Endothelial cell of umbilical vein (primary cell): ENCODE data around the gene ERGIC1. TPM values are rescaled to one million over a fixed set of nuclear protein-coding genes. Genes with fewer than 3 reads are reported as not detected.
A peak's percentile ranks its signal among the peaks of the same experiment; 100 is the strongest.

Source experiments
- BruUV-seq: library from RNA; stranded (reverse); fragments of 400-500 nt; replicated peaks from 2 replicates; lab custom pipeline; 2021; lab: Mats Ljungman, UMichigan
- CTCF ChIA-PET: fragments of 300-600, 350-600 bp; sonication (Branson Sonifier 250); formaldehyde crosslinking; loops from one replicate; lab custom pipeline; 2021; ENCODE audit warnings: antibody characterized with exemption, inconsistent platforms; lab: Charles Lee
- POLR2A ChIA-PET: fragments of 300-600, 350-600 bp; sonication (Branson Sonifier 250); formaldehyde crosslinking; loops from one replicate; lab custom pipeline; 2021; ENCODE audit warnings: antibody characterized with exemption, inconsistent platforms; lab: Charles Lee
- DNase-seq: peaks from one replicate; pipeline ENCODE4 v3.0.0-alpha.2; 2011; ENCODE audit warnings: low read depth, low spot score
- FAIRE-seq: peaks from 2 replicates; lab custom pipeline; 2011; peaks lifted over from hg19 to GRCh38; lab: Jason Lieb, UNC
- H2AFZ ChIP-seq: 2 replicates; pipeline ENCODE4 v1.6.0; 2012; ENCODE audit warnings: low read depth, low read length, control low read depth, inconsistent platforms
- H3K27ac ChIP-seq: 2 replicates; pipeline ENCODE4 v1.5.1; 2011; ENCODE audit warnings: low read depth, mild to moderate bottlenecking, control low read depth, low read length, moderate library complexity; ENCODE audit not compliant: insufficient read depth
- H3K27me3 ChIP-seq, 2 experiments: 2 replicates each; pipeline versions ENCODE4 v1.6.0 to v1.6.1; 2011; ENCODE audit warnings: low read length in 2 of 2, mixed read lengths in 1 of 2; ENCODE audit not compliant: control insufficient read depth in 2 of 2, insufficient read depth in 2 of 2
- H3K36me3 ChIP-seq, 2 experiments: 2 replicates in 1 of 2; 3 replicates in 1 of 2; pipeline ENCODE4 v1.5.1; 2011; ENCODE audit warnings: low read length in 2 of 2, mild to moderate bottlenecking in 1 of 2, moderate library complexity in 1 of 2; ENCODE audit not compliant: control insufficient read depth in 2 of 2, insufficient read depth in 2 of 2; ENCODE audit errors: extremely low read depth in 1 of 2
- H3K4me1 ChIP-seq: 3 replicates; pipeline ENCODE4 v1.5.1; 2011; ENCODE audit warnings: mild to moderate bottlenecking, low read length; ENCODE audit not compliant: control insufficient read depth, insufficient read depth; ENCODE audit errors: extremely low read depth
- H3K4me2 ChIP-seq: 2 replicates; pipeline ENCODE4 v1.6.1; 2011; ENCODE audit warnings: low read length, control low read depth, mixed read lengths; ENCODE audit not compliant: insufficient read depth
- H3K4me3 ChIP-seq, 3 experiments: fragments of 200-600 bp in 1 of 3; sonication (generic), shearing (Covaris generic) in 1 of 3; replicated peaks in 1 of 3; 2 replicates each; pipeline ENCODE4 v1.5.1; 2011 to 2016; ENCODE audit warnings: control low read depth in 3 of 3, low read length in 3 of 3, mild to moderate bottlenecking in 2 of 3, inconsistent platforms in 1 of 3, low read depth in 1 of 3, moderate library complexity in 1 of 3; ENCODE audit not compliant: insufficient read depth in 1 of 3
- H3K79me2 ChIP-seq: 2 replicates; pipeline ENCODE4 v1.6.0; 2012; ENCODE audit warnings: low read length, inconsistent platforms; ENCODE audit not compliant: control insufficient read depth, insufficient read depth
- H3K9ac ChIP-seq: replicated peaks from 2 replicates; pipeline ENCODE3; 2011; ENCODE audit warnings: low read length, control low read depth; ENCODE audit not compliant: insufficient read depth; ENCODE audit errors: extremely low read depth
- H3K9me1 ChIP-seq: replicated peaks from 3 replicates; pipeline ENCODE4 v1.6.0; 2011; ENCODE audit warnings: mild to moderate bottlenecking, low read length; ENCODE audit not compliant: control insufficient read depth, insufficient read depth; ENCODE audit errors: extremely low read depth
- H3K9me3 ChIP-seq: replicated peaks from 2 replicates; pipeline ENCODE4 v1.5.1; 2012; ENCODE audit warnings: low read length, inconsistent platforms; ENCODE audit not compliant: control insufficient read depth, insufficient read depth
- H4K20me1 ChIP-seq: replicated peaks from 2 replicates; pipeline ENCODE3; 2011; ENCODE audit warnings: mild to moderate bottlenecking, low read length; ENCODE audit not compliant: control insufficient read depth, insufficient read depth; ENCODE audit errors: extremely low read depth
- FOS ChIP-seq: IDR thresholded peaks from 2 replicates; pipeline ENCODE4 v1.6.1; 2011; ENCODE audit warnings: mild to moderate bottlenecking, low read length, moderate library complexity, borderline replicate concordance; ENCODE audit not compliant: insufficient read depth
- GATA2 ChIP-seq: IDR thresholded peaks from 2 replicates; pipeline ENCODE4 v1.7.0; 2011; ENCODE audit warnings: low read depth, mild to moderate bottlenecking, moderate library complexity, mixed read lengths, low read length; ENCODE audit not compliant: insufficient read length, insufficient read depth
- JUN ChIP-seq: IDR thresholded peaks from 2 replicates; pipeline ENCODE4 v1.6.1; 2011; ENCODE audit warnings: borderline replicate concordance, low read depth; ENCODE audit not compliant: insufficient read length, insufficient read depth
- POLR2A ChIP-seq: IDR thresholded peaks from 2 replicates; pipeline ENCODE4 v1.6.1; 2012; ENCODE audit warnings: low read depth, mild to moderate bottlenecking, control low read depth, low read length
- POLR2AphosphoS5 ChIP-seq: IDR thresholded peaks from 2 replicates; pipeline ENCODE4 v1.6.1; 2012; ENCODE audit warnings: low read depth, mild to moderate bottlenecking, control low read depth, low read length, moderate library complexity; ENCODE audit not compliant: insufficient read depth
- dilution Hi-C: fragments of 300-500 bp; cut with MboI; formaldehyde crosslinking; loops from one replicate; pipeline ENCODE4 v1.15.0; 2019; ENCODE audit warnings: low sequenced_read_pairs; ENCODE audit not compliant: extremely low pct_ligation_motif_present
- intact Hi-C: fragments of 100-400 bp; cut with micrococcal nuclease; formaldehyde crosslinking; loops from one replicate; pipeline ENCODE4 v1.10.0; 2022
- polyA plus RNA-seq, 4 experiments: library from polyadenylated mRNA; depleted of rRNA in 3 of 4; stranded (reverse) in 3 of 4; unstranded in 1 of 4; fragments of >200 nt; gene quantifications; 2 replicates each; pipeline versions ENCODE4 v1.2.1 to v1.2.3, GENCODE V29; 2011 to 2012; ENCODE audit warnings: missing spikeins in 1 of 4
- total RNA-seq: library from RNA; stranded (reverse); gene quantifications from 2 replicates; pipeline ENCODE4 v1.2.3, GENCODE V29; 2021
- TF ChIP-seq, protein P1 (sequence below), 2 donors: IDR thresholded peaks; 1 replicate in 1 of 2; 2 replicates in 1 of 2; pipeline ENCODE4 v1.5.1; 2011; ENCODE audit warnings: low read length in 2 of 2, mild to moderate bottlenecking in 2 of 2, moderate library complexity in 2 of 2, control low read depth in 1 of 2, inconsistent platforms in 1 of 2, low read depth in 1 of 2; ENCODE audit not compliant: insufficient read depth in 1 of 2; ENCODE audit errors: extremely low read depth in 1 of 2
- TF ChIP-seq, protein P2 (sequence below): IDR thresholded peaks from 2 replicates; pipeline ENCODE4 v1.6.1; 2011; ENCODE audit not compliant: insufficient read depth, insufficient read length

ERGIC1 gene
- total and polyA plus RNA-seq, 2 donors (not counting 3 experiments of a cell fraction or from before 2014, with no cell fraction given), result 105 to 109 TPM

DNA sequence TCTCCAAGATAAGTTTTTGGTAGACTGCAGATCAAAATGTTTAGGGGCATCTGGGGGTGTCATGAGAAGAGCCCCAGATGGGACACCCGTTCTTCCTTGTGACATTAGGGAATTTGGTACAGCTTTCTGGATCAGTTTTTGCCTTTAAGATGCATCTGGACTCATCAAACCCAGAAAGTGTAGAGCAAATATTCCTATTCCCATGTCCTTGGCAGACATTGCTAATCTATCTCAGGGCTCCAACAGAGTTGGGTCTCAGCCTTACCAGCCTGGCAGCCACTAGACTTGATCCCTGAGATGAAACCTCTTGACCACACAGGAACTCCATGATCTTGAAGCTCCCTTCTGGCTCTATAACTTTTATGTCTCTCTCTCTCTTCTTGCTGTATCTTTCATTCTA lies 35.6 kb downstream of the ERGIC1 start:
- Histone ChIP-seq H3K9me3 (no peaks in the 10 kb centered on the region), H2AFZ (no peak overlapping the region), H3K27ac (peak overlapping the region; percentile 94), H3K4me3 (no peak overlapping the region), H3K9ac (peak overlapping the region; percentile 76), H3K27me3 (no peaks in the 10 kb centered on the region), H3K9me1 (no peaks in the 10 kb centered on the region), H3K36me3 (no peaks in the 10 kb centered on the region), H3K4me2 (peak overlapping the region; percentile 35), H3K79me2 (peaks cover 12% of the 10 kb centered on the region), H4K20me1 (no peaks in the 10 kb centered on the region), H3K4me1 (peaks cover 62% of the 10 kb centered on the region)
- DNase-seq, result no peak
- no peak for FAIRE-seq
- intact Hi-C loops, result loop anchor here (1.0 to 2.0 kb wide), 13 partner anchors 10 to 153 kb away; partner anchors contain the start of gene ERGIC1
- dilution Hi-C loops, result no loop called here
- BruUV-seq, result TSS peak; percentile 55
- TF ChIP-seq, protein P1, sequence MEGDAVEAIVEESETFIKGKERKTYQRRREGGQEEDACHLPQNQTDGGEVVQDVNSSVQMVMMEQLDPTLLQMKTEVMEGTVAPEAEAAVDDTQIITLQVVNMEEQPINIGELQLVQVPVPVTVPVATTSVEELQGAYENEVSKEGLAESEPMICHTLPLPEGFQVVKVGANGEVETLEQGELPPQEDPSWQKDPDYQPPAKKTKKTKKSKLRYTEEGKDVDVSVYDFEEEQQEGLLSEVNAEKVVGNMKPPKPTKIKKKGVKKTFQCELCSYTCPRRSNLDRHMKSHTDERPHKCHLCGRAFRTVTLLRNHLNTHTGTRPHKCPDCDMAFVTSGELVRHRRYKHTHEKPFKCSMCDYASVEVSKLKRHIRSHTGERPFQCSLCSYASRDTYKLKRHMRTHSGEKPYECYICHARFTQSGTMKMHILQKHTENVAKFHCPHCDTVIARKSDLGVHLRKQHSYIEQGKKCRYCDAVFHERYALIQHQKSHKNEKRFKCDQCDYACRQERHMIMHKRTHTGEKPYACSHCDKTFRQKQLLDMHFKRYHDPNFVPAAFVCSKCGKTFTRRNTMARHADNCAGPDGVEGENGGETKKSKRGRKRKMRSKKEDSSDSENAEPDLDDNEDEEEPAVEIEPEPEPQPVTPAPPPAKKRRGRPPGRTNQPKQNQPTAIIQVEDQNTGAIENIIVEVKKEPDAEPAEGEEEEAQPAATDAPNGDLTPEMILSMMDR (IDR thresholded peaks at IDR 0.05; ENCODE audit: extremely low read depth in 1 of 2, insufficient read depth in 1 of 2, low read depth in 1 of 2, low read length in 2 of 2), result no peak
- no peak for TF ChIP-seq FOS
- TF ChIP-seq, protein P2, sequence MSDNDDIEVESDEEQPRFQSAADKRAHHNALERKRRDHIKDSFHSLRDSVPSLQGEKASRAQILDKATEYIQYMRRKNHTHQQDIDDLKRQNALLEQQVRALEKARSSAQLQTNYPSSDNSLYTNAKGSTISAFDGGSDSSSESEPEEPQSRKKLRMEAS, result no peak
- no peak for TF ChIP-seq POLR2AphosphoS5
- TF ChIP-seq POLR2A, result no peak
- TF ChIP-seq JUN, result no peak
- no peak for TF ChIP-seq GATA2
- ChIA-PET CTCF (interaction anchor here (0.9 to 6.3 kb wide), 22 partner anchors 10 to 163 kb away, joined by 3 to 85 read pairs (median 4); partner anchors contain the start of gene DUSP1), POLR2A (interaction anchor here (1.0 to 4.8 kb wide), 4 partner anchors 11 to 99 kb away, joined by 3 to 40 read pairs (median 14); partner anchors contain the start of gene DUSP1)
